ENCODE data around the gene MYCBP2.
A peak's percentile ranks its signal among the peaks of the same experiment; 100 is the strongest.

MYCBP2 gene

DNA sequence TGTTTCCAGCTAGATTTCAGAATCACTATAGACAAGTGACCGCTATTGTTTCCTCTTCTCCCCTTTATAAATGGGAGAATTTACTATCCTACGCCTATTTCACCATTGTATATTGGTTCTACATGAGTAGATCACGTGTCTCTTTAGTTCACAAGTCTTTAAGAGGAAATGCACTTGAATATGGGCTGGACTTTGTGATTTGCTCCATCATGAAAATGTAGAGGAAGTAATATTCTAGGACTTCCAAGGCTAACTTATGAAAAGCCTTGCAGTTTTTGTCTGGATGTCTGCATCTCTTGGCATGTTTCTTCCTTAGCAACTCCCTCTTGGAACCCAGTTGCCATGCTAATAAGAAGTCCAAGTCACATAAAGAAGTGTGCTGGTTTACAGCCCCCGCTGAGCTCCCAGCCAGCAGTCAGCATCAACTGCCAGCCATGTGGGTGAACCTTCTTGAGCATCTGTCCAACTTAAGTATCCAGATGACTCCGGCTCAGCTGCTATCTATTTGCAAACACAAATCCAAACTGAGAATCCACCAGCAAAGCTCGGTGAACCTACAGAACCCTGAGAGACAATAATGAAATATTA is 295.1 kb downstream of the MYCBP2 start:
- TF ChIP-seq, protein P1, sequence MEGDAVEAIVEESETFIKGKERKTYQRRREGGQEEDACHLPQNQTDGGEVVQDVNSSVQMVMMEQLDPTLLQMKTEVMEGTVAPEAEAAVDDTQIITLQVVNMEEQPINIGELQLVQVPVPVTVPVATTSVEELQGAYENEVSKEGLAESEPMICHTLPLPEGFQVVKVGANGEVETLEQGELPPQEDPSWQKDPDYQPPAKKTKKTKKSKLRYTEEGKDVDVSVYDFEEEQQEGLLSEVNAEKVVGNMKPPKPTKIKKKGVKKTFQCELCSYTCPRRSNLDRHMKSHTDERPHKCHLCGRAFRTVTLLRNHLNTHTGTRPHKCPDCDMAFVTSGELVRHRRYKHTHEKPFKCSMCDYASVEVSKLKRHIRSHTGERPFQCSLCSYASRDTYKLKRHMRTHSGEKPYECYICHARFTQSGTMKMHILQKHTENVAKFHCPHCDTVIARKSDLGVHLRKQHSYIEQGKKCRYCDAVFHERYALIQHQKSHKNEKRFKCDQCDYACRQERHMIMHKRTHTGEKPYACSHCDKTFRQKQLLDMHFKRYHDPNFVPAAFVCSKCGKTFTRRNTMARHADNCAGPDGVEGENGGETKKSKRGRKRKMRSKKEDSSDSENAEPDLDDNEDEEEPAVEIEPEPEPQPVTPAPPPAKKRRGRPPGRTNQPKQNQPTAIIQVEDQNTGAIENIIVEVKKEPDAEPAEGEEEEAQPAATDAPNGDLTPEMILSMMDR (IDR thresholded peaks at IDR 0.05; ENCODE audit: insufficient read depth, low read length, poor library complexity, severe bottlenecking) = no peak
- no peak for DNase-seq (ENCODE audit: extremely low read depth, insufficient read length)
- H3K4me3 ChIP-seq (replicated peaks; ENCODE audit: low read depth, low read length) = no peak overlapping the region
- H3K36me3 ChIP-seq (ENCODE audit: control insufficient read depth, insufficient read depth, low read length) = no peaks in the 10 kb centered on the region
- H3K27me3 ChIP-seq (replicated peaks; ENCODE audit: control insufficient read depth, insufficient read depth, low read length) = no peaks in the 10 kb centered on the region

DNA sequence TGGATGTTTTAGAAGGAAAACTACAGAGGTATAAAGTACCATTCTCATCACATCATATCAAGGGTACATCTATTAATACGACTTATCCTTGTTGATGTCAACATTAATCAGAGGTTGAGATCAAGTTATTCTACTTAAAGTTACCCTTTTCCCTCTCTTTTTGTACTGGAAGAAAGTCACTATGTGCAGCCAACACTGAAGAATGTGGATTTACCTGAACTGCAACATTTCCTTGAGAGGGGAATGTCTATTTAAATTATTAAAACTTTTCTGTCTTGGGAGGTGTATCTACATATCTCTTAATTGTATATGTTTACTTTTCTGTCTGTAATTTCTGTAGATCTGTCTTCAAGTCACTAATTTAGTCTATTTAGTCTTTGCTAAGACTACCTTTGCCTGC is 297.5 kb downstream of the MYCBP2 start:
- no peaks in the 10 kb centered on the region for H3K27me3 ChIP-seq (replicated peaks; ENCODE audit: control insufficient read depth, insufficient read depth, low read length)
- DNase-seq (ENCODE audit: extremely low read depth, insufficient read length) = no peak
- no peak overlapping the region for H3K4me3 ChIP-seq (replicated peaks; ENCODE audit: low read depth, low read length)
- no peaks in the 10 kb centered on the region for H3K36me3 ChIP-seq (ENCODE audit: control insufficient read depth, insufficient read depth, low read length)
- TF ChIP-seq, protein P1 (IDR thresholded peaks at IDR 0.05; ENCODE audit: insufficient read depth, low read length, poor library complexity, severe bottlenecking) = no peak

DNA sequence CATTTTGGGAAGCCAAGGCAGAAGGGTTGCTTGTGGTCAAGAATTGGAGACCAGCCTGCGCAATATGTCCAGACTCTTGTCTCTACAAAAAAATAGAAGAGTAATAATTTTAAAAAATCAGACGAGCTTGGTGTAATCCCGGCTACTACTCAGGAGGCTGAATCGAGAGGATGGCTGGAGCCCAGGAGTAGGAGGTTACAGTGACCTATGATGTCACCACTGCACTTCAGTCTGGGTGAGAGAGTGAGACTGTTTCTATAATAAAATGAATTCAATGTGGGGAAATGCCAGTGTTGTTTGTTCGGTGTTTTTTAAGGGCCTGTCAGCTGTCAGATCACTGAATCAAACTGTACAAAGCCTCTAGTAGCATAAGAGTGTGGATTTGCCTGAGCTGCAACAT is 298.7 kb downstream of the MYCBP2 start:
- Histone ChIP-seq H3K4me3 (replicated peaks; ENCODE audit: low read depth, low read length) (no peak overlapping the region), H3K27me3 (replicated peaks; ENCODE audit: control insufficient read depth, insufficient read depth, low read length) (no peaks in the 10 kb centered on the region), H3K36me3 (ENCODE audit: control insufficient read depth, insufficient read depth, low read length) (no peaks in the 10 kb centered on the region)
- TF ChIP-seq, protein P1 (IDR thresholded peaks at IDR 0.05; ENCODE audit: insufficient read depth, low read length, poor library complexity, severe bottlenecking) = no peak
- no peak for DNase-seq (ENCODE audit: extremely low read depth, insufficient read length)

DNA sequence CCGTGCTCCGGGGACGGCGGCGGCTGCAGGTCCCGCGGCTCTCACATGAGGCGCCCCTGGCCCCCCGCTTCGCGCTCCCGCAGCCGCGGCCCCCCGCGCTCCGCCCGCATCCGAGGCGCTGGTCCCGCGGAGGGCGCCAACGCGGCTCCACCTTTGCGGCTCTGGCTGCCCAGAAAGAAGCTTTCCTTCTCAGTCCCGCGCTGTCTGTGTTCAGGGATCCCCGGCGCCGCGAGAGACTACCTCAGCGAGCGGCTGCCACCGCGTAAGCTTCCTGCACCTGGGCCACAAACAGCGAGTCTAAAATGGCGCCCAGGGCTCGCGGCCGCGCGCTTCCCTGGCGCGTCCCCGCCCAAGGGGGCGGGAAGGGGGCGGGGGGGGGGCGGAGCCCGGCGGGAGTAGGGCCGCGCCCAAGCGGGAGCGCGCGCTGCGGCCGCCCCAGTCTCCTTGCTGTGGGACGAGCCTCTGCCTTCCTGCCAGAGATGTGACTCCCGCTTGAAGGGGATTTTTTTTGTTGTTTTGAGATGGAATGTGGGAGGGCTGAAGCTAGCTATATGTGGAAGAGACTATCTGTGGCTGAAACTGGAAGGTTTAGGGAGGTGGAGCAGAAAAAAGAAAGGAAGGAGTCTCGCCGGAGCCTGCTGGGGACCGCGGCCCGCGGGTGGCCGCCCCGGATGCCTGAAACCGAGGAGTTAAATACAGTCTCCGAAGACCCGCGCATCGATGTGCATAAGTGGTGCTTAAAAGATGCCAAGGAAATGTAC is 299.9 kb downstream of the MYCBP2 start, which contains the start of gene FBXL3:
TSS of gene FBXL3 (minus strand) at position 299 of the 761 bp plus-strand sequence. CDS start 5,299 bp downstream, outside the sequence.
- H3K27me3 ChIP-seq (replicated peaks; ENCODE audit: control insufficient read depth, insufficient read depth, low read length) = no peaks in the 10 kb centered on the region
- TF ChIP-seq, protein P1 (IDR thresholded peaks at IDR 0.05; ENCODE audit: insufficient read depth, low read length, poor library complexity, severe bottlenecking) = no peak
- peak; percentile 88 for DNase-seq (ENCODE audit: extremely low read depth, insufficient read length)
- H3K4me3 ChIP-seq (replicated peaks; ENCODE audit: low read depth, low read length) = peak within 1 kb of the TSS; percentile 85
- no peaks in the 10 kb centered on the region; the same call in 1 of the 2 replicates for H3K36me3 ChIP-seq (ENCODE audit: control insufficient read depth, insufficient read depth, low read length)

DNA sequence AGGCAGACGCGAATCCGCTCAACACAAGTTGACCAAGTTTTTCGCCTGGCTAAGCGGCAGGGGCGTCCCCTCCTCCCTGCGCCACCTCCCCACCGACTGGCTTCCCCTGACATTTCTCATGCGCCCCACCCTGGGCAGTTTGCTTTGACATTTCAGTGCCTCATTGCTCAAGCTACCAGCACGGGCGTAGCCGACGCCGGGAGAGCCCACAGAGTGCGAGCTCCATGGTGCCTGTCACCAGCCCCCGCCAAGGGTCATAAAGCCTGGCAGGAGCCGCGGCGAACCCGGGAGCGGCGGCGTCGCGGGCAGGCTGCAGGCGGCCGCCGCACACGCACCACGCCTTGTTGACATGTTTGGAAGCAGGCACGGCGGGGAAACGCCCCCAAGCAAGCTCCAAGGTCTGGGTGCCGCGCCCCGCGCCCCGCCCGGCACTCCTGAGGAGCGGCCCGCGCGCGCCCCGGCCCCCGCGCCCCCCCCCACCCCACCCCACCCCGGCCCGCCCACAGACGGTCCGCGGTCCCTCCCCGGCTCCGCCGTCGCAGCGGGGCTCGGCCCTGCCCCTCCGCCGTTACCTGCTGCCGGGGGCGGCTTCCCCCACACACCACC is 300.5 kb downstream of the MYCBP2 start:
- peak; percentile 83 for DNase-seq (ENCODE audit: extremely low read depth, insufficient read length)
- Histone ChIP-seq H3K4me3 (replicated peaks; ENCODE audit: low read depth, low read length) (peak overlapping the region; percentile 85), H3K27me3 (replicated peaks; ENCODE audit: control insufficient read depth, insufficient read depth, low read length) (no peaks in the 10 kb centered on the region), H3K36me3 (ENCODE audit: control insufficient read depth, insufficient read depth, low read length) (no peaks in the 10 kb centered on the region; the same call in 1 of the 2 replicates)
- TF ChIP-seq, protein P1 (IDR thresholded peaks at IDR 0.05; ENCODE audit: insufficient read depth, low read length, poor library complexity, severe bottlenecking) = no peak

Data from GM06990 (cell line).